Upper lobe of left lung (tissue), 4 donors: ENCODE data around the gene MCF2L.

ENCODE experiments used
- POLR2A ChIP-seq, 4 donors: fragments of 450-650 bp; IDR thresholded peaks; one replicate each; pipeline ENCODE4 v1.5.1; 2016 to 2017; ENCODE audit warnings: antibody characterized with exemption in 4 of 4, mild to moderate bottlenecking in 2 of 4
- POLR2AphosphoS5 ChIP-seq, 2 donors: sonication (generic); formaldehyde crosslinking; IDR thresholded peaks; one replicate each; pipeline ENCODE4 v1.5.1; 2017; ENCODE audit warnings: antibody characterized with exemption in 2 of 2
- TF ChIP-seq, protein P1 (sequence below), 6 experiments: fragments of 450-650 bp in 4 of 6; fragments of 200-600 bp in 2 of 6; sonication (generic) in 2 of 6; IDR thresholded peaks; one replicate each; pipeline ENCODE4 v1.5.1; 2016 to 2019; ENCODE audit warnings: antibody characterized with exemption in 6 of 6

DNA sequence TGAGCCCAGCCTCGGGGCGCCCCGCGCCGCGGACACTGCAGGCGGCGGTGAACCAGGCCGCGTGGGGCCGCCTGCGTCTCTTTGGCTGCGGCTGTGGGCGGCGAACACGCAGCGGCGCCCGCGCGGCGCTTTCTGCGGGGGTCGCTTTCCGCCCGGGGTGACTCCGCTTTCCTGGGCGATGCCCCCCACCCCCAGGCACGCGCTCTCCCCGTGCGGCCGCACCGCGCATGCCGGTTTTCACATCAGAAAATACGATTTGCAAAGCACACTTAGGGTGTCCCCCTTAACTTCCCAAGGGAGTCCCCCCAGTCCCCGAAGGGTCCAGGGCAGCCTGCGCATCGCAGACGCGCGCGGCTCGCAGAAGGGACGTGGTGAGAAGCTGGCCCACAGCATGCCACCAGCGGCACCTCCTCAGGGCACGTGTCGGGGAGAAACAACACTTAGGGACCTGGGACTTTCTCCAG lies 141.9 kb downstream of the MCF2L start:
- TF ChIP-seq, protein P1, sequence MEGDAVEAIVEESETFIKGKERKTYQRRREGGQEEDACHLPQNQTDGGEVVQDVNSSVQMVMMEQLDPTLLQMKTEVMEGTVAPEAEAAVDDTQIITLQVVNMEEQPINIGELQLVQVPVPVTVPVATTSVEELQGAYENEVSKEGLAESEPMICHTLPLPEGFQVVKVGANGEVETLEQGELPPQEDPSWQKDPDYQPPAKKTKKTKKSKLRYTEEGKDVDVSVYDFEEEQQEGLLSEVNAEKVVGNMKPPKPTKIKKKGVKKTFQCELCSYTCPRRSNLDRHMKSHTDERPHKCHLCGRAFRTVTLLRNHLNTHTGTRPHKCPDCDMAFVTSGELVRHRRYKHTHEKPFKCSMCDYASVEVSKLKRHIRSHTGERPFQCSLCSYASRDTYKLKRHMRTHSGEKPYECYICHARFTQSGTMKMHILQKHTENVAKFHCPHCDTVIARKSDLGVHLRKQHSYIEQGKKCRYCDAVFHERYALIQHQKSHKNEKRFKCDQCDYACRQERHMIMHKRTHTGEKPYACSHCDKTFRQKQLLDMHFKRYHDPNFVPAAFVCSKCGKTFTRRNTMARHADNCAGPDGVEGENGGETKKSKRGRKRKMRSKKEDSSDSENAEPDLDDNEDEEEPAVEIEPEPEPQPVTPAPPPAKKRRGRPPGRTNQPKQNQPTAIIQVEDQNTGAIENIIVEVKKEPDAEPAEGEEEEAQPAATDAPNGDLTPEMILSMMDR (IDR thresholded peaks at IDR 0.05) = no peak
- no peak for TF ChIP-seq POLR2A (IDR thresholded peaks at IDR 0.05)
- TF ChIP-seq POLR2AphosphoS5 (IDR thresholded peaks at IDR 0.05) = no peak
